H4 (cell line): ENCODE results near the gene TNK2. TPM values are rescaled to one million over a fixed set of nuclear protein-coding genes. Genes with fewer than 3 reads are reported as not detected.
"Not testable (repeated sequence)": the region's sequence is repeated elsewhere in the genome, so short reads cannot be mapped to it uniquely, and the experiment has no call there.

ENCODE experiments used
- DNase-seq: peaks from one replicate; pipeline ENCODE4 v3.0.0-alpha.2; 2015; ENCODE audit warnings: low spot score
- total RNA-seq: library from RNA; depleted of rRNA; stranded (reverse); fragments of >200 nt; shearing (Covaris generic); gene quantifications from 2 replicates; pipeline ENCODE4 v1.2.3, GENCODE V29; 2014

The TNK2 gene
- total RNA-seq, 1 experiment from 2014 or later = 3.7 TPM

GRCh38 chr3:195870442-195870841, 37.9 kb downstream of the TNK2 start:
- DNase-seq = no peak

GRCh38 chr3:195869413-195870001, 38.8 kb downstream of the TNK2 start:
- no peak for DNase-seq

- DNase-seq = no peak
These were observed 39.4 kb downstream of the TNK2 start for GRCh38 chr3:195868866-195869412.

GRCh38 chr3:195868336-195868865, 40.0 kb downstream of the TNK2 start:
- DNase-seq = no peak

- DNase-seq = no peak
These were observed 40.6 kb downstream of the TNK2 start for GRCh38 chr3:195867631-195868335.

- DNase-seq = no peak
These were observed 41.5 kb downstream of the TNK2 start for GRCh38 chr3:195866686-195867511.

- no peak for DNase-seq
These were observed 42.6 kb downstream of the TNK2 start for GRCh38 chr3:195865752-195866151.

GRCh38 chr3:195863121-195864061, 45.0 kb downstream of the TNK2 start:
- DNase-seq = peak; percentile 75

GRCh38 chr3:195862318-195862717, 46.0 kb downstream of the TNK2 start:
- DNase-seq = not testable (repeated sequence)

GRCh38 chr3:195860456-195860855, 47.9 kb downstream of the TNK2 start:
- DNase-seq = no peak

- no peak for DNase-seq
These were observed 48.4 kb downstream of the TNK2 start for GRCh38 chr3:195859846-195860411.

GRCh38 chr3:195859061-195859845, 49.1 kb downstream of the TNK2 start:
- peak; percentile 45 for DNase-seq

- DNase-seq = no peak
These were observed 51.8 kb downstream of the TNK2 start for GRCh38 chr3:195856410-195857084.

- DNase-seq = no peak
These were observed 52.6 kb downstream of the TNK2 start for GRCh38 chr3:195855471-195856409.

- DNase-seq = no peak
These were observed 53.6 kb downstream of the TNK2 start for GRCh38 chr3:195854628-195855294.

GRCh38 chr3:195853996-195854395, 54.4 kb downstream of the TNK2 start:
- no peak for DNase-seq

- no peak for DNase-seq
These were observed 55.3 kb downstream of the TNK2 start for GRCh38 chr3:195853036-195853435.
